ENCODE measurements around the gene RNU6-1.

The RNU6-1 gene

GRCh38 chr15:67824197-67824968 lies 15.5 kb downstream of the RNU6-1 start:
- H3K4me3 ChIP-seq (ENCODE audit: low read length): no peak overlapping the region
- no peak for TF ChIP-seq ZNF274 (IDR thresholded peaks at IDR 0.05; ENCODE audit: low read depth, low read length)

DNA sequence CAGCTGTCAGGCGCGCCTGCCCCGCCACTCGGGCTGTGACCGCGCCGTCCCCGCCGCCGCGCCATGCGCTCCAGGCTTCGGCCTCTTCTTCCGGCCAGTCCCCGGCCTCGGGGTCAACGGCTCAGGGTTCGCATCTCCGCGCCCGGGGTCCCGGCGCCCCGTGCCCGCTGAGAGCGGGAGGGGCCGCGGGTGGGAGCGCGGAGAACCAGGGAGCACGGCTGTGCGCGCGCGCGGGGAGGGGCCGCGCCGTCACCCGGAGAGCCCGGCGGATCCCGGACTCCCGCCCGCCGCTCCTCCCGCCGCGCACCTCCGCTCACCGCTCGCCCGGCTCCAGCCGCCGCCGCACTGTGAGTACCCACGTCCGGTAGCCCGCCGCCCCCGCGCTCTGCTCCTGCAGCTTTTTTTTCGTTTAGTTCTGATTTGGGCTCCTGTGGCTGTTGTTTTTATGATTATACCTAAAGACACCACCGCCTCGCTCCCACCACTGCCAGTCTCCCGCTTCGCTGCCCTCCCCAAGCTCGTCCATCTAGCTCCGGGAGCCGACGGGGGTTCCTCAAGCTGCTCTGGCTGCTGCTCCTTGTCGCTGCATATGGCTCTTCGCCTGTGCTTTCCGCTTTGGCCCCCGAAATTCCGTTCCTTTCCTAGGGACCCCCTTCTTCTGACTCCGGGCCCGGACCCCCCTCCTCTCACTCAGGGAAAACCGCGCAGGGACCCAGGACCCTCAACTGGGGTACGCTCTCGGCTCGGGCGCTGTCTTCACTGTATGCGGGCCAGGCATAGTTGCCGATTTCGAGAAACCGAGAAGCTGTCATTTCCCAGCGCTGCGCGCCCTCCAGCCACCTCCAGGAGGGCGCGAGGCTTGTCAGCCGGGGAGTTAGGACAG lies 16.3 kb downstream of the RNU6-1 start:
- no peak for TF ChIP-seq ZNF274 (IDR thresholded peaks at IDR 0.05; ENCODE audit: low read depth, low read length)
- no peak overlapping the region; the same call in 1 of the 2 replicates for H3K4me3 ChIP-seq (ENCODE audit: low read length)

GRCh38 chr15:67822537-67823313 lies 17.1 kb downstream of the RNU6-1 start:
- H3K4me3 ChIP-seq (ENCODE audit: low read length): no peak overlapping the region
- TF ChIP-seq ZNF274 (IDR thresholded peaks at IDR 0.05; ENCODE audit: low read depth, low read length): no peak

GRCh38 chr15:67821784-67822440 lies 17.9 kb downstream of the RNU6-1 start:
- no peak overlapping the region for H3K4me3 ChIP-seq (ENCODE audit: low read length)

DNA sequence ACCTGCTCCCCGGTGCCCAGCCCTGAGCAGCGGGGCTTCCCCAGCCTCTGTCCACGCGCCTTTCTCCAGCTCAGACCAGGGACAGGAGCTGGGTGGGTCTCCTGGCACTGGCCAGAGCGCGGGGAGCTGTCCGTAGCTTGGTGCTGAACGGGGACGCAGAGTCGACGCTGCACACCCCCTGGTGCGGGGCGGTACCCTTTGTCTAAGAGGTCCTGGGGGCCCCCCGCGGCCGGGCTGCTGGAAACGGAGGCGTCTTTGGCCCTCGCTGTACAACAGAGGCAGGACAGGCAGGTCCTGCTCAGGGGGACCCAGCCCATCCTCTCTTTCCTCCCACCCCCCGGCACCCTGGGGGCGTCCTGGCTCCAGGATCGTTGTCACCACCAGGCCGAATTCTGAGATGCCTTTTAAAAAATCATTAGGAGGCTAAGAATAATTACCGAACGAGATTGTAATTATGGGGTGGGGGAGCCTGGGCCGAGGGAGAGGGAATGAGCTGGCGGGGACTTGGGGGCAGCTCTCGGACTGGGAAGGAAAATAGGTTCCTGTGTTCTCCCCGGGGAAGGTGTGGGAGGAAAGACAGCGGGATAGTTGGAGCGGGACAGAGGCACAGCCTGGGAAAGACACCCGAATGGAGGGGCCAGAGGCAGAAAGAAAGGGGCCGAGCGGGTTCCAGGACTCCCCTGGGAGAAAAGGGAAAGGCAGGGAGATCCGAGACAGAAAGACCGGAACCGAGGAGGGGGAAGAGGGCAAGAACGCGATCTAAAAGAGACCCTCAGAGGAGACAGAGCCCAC lies 18.7 kb downstream of the RNU6-1 start:
- H3K4me3 ChIP-seq (ENCODE audit: low read length): no peak overlapping the region
- no peak for TF ChIP-seq ZNF274 (IDR thresholded peaks at IDR 0.05; ENCODE audit: low read depth, low read length)

More at GRCh38 chr15:67821784-67822440, 17.9 kb downstream of the RNU6-1 start:
- TF ChIP-seq ZNF274 (IDR thresholded peaks at IDR 0.05; ENCODE audit: low read depth, low read length): no peak

- no peak overlapping the region for H3K4me3 ChIP-seq (ENCODE audit: low read length)
- TF ChIP-seq ZNF274 (IDR thresholded peaks at IDR 0.05; ENCODE audit: low read depth, low read length): no peak
Observed at GRCh38 chr15:67820122-67820991, 19.5 kb downstream of the RNU6-1 start.

DNA sequence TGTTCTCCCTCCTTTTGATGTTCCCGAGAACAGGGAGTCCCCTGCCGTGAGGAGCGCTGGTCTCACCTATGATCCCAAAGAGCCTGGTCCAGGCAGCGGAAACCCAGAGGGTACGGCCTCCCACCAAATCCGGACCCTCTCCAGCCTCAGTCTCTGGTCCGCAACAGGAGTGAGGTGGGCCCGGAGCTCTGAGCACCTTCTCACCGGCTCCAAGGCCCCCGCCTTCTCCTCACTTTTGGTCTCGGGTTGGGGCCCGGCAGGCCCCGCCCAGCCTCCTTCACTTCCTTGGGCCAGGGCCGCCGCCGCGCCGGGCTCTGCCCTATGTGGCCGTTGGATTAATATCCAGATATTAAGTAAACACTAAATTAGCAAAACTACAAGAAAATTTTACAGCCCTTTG lies 20.2 kb downstream of the RNU6-1 start:
- H3K4me3 ChIP-seq (ENCODE audit: low read length): no peak overlapping the region
- no peak for TF ChIP-seq ZNF274 (IDR thresholded peaks at IDR 0.05; ENCODE audit: low read depth, low read length)

DNA sequence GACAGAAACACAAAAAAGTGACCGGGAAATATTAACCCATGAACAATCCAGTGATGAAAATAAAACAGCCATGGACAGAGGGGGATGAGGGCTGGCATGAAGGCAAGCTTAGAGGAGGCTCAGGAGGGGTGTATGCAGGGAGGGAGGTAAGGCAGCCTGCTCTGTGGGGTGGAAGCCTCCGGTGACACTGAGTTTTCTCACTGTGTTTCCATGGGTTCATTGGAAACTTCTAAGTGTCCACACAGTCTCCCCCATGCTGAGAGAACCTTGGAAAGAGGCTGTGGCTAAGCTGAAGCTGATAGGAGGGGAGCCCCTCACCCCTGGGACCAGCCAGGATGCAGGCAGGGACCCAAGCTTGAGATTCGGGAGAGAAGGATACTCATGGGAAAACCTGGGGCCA lies 21.4 kb downstream of the RNU6-1 start:
- no peak overlapping the region for H3K4me3 ChIP-seq (ENCODE audit: low read length)
- TF ChIP-seq ZNF274 (IDR thresholded peaks at IDR 0.05; ENCODE audit: low read depth, low read length): no peak

- no peak for TF ChIP-seq ZNF274 (IDR thresholded peaks at IDR 0.05; ENCODE audit: low read depth, low read length)
- no peak overlapping the region for H3K4me3 ChIP-seq (ENCODE audit: low read length)
Observed at GRCh38 chr15:67816668-67817067, 23.2 kb downstream of the RNU6-1 start.

DNA sequence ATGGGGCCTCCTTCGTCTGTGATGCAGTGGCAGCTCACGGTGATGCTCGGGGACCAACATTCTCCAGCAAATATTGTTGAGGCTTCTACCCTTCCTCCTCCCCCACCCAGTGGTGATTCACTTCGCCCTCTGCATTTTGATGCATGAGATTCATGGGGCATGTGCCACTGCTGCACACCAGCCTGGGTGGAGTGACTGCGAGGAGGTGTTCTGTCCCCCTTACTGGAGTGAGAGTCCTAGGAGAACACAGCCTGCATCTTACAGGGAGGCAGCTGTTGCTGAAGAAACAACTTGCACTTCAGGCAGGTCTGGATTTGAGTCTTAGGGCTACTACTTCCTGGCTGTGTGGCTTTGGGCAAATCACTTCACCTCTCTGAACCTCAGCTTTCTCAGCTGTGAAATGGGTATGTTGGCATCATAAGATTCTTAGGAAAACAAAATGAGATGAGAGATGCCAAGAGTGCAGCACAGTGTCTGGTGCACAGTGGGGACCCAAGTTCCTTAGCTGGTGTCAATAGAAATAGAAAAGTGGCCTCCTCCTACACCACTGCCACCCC lies 24.7 kb downstream of the RNU6-1 start:
- TF ChIP-seq ZNF274 (IDR thresholded peaks at IDR 0.05; ENCODE audit: low read depth, low read length): no peak

DNA sequence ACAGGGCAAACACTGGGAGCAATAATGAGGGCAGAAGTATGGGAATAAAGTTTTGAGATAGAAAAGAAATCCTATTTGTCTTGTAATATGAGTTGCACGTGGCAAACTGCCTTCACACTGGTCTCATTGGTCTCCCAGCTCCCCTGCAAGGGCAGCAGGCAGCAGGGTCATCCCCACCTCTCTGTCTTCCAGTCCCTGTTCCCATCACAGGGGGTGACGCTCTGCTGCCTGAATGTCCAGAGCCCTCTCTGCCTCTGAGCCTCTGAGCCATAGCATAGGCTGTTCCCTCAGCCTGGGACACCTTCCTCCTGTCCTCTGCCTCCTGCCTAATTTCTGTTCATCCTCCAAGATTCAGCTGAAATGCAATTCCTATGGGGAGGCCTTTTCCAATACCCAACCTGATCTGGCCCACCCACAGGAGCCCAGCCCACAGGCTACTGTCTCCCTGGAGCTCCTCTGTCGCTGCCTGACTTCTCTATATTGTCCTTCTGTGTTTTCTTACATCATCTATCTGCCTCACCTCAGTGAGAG lies 26.7 kb downstream of the RNU6-1 start:
- no peak overlapping the region for H3K4me3 ChIP-seq (ENCODE audit: low read length)
- no peak for TF ChIP-seq ZNF274 (IDR thresholded peaks at IDR 0.05; ENCODE audit: low read depth, low read length)

More for the DNA sequence above, 24.7 kb downstream of the RNU6-1 start:
- no peak overlapping the region for H3K4me3 ChIP-seq (ENCODE audit: low read length)

Data from GM08714 (cell line).